H1 (cell line): Measurements from ENCODE around the gene RFX2. TPM values are rescaled to one million over a fixed set of nuclear protein-coding genes. Genes with fewer than 3 reads are reported as not detected.

Experiments
- BCL11A ChIP-seq, 2 experiments: IDR thresholded peaks; one replicate each; pipeline ENCODE4 v1.6.1; 2011; ENCODE audit warnings: low read depth in 2 of 2, low read length in 2 of 2, mild to moderate bottlenecking in 2 of 2
- CBX8 ChIP-seq: fragments of 300-800, 300-1000 bp; sonication (generic); IDR thresholded peaks from 2 replicates; pipeline ENCODE4 v1.7.1; 2016; ENCODE audit warnings: low read depth, low read length, borderline replicate concordance
- EZH2 ChIP-seq: fragments of 200-600 bp; sonication (generic); IDR thresholded peaks from 2 replicates; pipeline ENCODE4 v1.7.1; 2012; ENCODE audit warnings: low read depth, mild to moderate bottlenecking, moderate library complexity, low read length, inconsistent platforms; ENCODE audit not compliant: severe bottlenecking
- FOSL1 ChIP-seq: IDR thresholded peaks from 2 replicates; pipeline ENCODE4 v1.6.1; 2011; ENCODE audit warnings: mild to moderate bottlenecking, low read depth, low read length, moderate library complexity; ENCODE audit not compliant: insufficient read depth
- JUN ChIP-seq: IDR thresholded peaks from 2 replicates; pipeline ENCODE4 v1.6.1; 2011; ENCODE audit warnings: low read depth, mild to moderate bottlenecking, improper control_type of control experiment, low read length
- SRF ChIP-seq: IDR thresholded peaks from 2 replicates; pipeline ENCODE4 v1.6.1; 2011; ENCODE audit warnings: mild to moderate bottlenecking, low read depth, low read length, moderate library complexity
- polyA plus RNA-seq, 7 experiments: library from polyadenylated mRNA; depleted of rRNA in 3 of 7; stranded (reverse) in 5 of 7; unstranded in 2 of 7; fragments of >200 nt in 5 of 7; fragments of 200-250 nt in 2 of 7; gene quantifications; 1 replicate in 5 of 7; 2 replicates in 1 of 7; 4 replicates in 1 of 7; pipeline versions ENCODE4 v1.2.1 to v1.2.3, GENCODE V29; 2011 to 2013; ENCODE audit warnings: missing spikeins in 2 of 7, mixed read lengths in 2 of 7
- total RNA-seq: library from RNA; stranded (reverse); fragmentation: NEBNext Ultra II Directional; extraction: Animal tissue kit (Norgen Biotek cat#: 25700); gene quantifications from 2 replicates; pipeline ENCODE4 v1.2.1, GENCODE V29; 2021

Gene RFX2
- total and polyA plus RNA-seq, 2 of the 8 experiments (the other 6 are each of a cell fraction or from before 2014, with no cell fraction given): 4.8 to 5.3 TPM

- TF ChIP-seq SRF (no peak), EZH2 (no peak), JUN (no peak), CBX8 (no peak), FOSL1 (no peak), BCL11A (IDR thresholded peaks at IDR 0.05; ENCODE audit: low read depth in 2 of 2, low read length in 2 of 2) (no peak)
Observed at GRCh38 chr19:6091771-6092291, 18.5 kb downstream of the RFX2 start (continued).
